Mesendoderm (in vitro differentiated cells): Measurements from ENCODE around the gene PLGRKT.
"Not testable (repeated sequence)": the region's sequence is repeated elsewhere in the genome, so short reads cannot be mapped to it uniquely, and the experiment has no call there.

Source experiments
- DNase-seq: peaks from one replicate; pipeline ENCODE4 v3.0.0; 2013
- H2AK5ac ChIP-seq: 2 replicates; pipeline ENCODE4 v1.6.1; 2013; ENCODE audit warnings: low read length, inconsistent platforms
- H2BK120ac ChIP-seq: 2 replicates; pipeline ENCODE4 v1.6.1; 2013; ENCODE audit warnings: low read depth, mild to moderate bottlenecking, low read length, moderate library complexity, mixed read lengths
- H2BK15ac ChIP-seq: replicated peaks from 2 replicates; pipeline ENCODE4 v1.6.1; 2013; ENCODE audit warnings: low read depth, mild to moderate bottlenecking, moderate library complexity
- H2BK5ac ChIP-seq: 2 replicates; pipeline ENCODE4 v1.6.1; 2013; ENCODE audit warnings: low read length, inconsistent platforms
- H3K18ac ChIP-seq: 2 replicates; pipeline ENCODE4 v1.6.1; 2013; ENCODE audit warnings: mild to moderate bottlenecking, low read length, mixed read lengths
- H3K23ac ChIP-seq: one replicate; pipeline ENCODE4 v1.6.1; 2013; ENCODE audit warnings: low read length
- H3K27ac ChIP-seq: 2 replicates; pipeline ENCODE4 v1.5.1; 2013; ENCODE audit warnings: low read depth, mild to moderate bottlenecking, inconsistent platforms, low read length, moderate library complexity
- H3K27me3 ChIP-seq: 2 replicates; pipeline ENCODE4 v1.6.1; 2013; ENCODE audit warnings: low read length, control low read depth, mild to moderate bottlenecking, inconsistent platforms; ENCODE audit not compliant: insufficient read depth, poor library complexity
- H3K36me3 ChIP-seq: 2 replicates; pipeline ENCODE4 v1.6.1; 2013; ENCODE audit warnings: low read length, inconsistent platforms; ENCODE audit not compliant: control insufficient read depth, insufficient read depth
- H3K4ac ChIP-seq: one replicate; pipeline ENCODE4 v1.6.1; 2013; ENCODE audit warnings: low read depth, mild to moderate bottlenecking, low read length, moderate library complexity
- H3K4me1 ChIP-seq: 2 replicates; pipeline ENCODE4 v1.6.1; 2013; ENCODE audit warnings: low read depth, low read length, inconsistent platforms; ENCODE audit not compliant: control insufficient read depth
- H3K4me2 ChIP-seq: 2 replicates; pipeline ENCODE4 v1.6.1; 2013; ENCODE audit warnings: low read length
- H3K4me3 ChIP-seq: 2 replicates; pipeline ENCODE4 v1.5.1; 2013; ENCODE audit warnings: mild to moderate bottlenecking, low read length
- H3K56ac ChIP-seq: one replicate; pipeline ENCODE4 v1.6.1; 2013; ENCODE audit warnings: low read length
- H3K79me1 ChIP-seq: 2 replicates; pipeline ENCODE4 v1.6.1; 2013; ENCODE audit warnings: low read length, inconsistent platforms
- H3K79me2 ChIP-seq: 2 replicates; pipeline ENCODE4 v1.6.1; 2013; ENCODE audit warnings: mild to moderate bottlenecking, low read length; ENCODE audit not compliant: control insufficient read depth, insufficient read depth
- H3K9ac ChIP-seq: 2 replicates; pipeline ENCODE4 v1.6.1; 2013; ENCODE audit warnings: low read length, inconsistent platforms
- H4K5ac ChIP-seq: one replicate; pipeline ENCODE4 v1.6.1; 2013; ENCODE audit warnings: low read length
- H4K8ac ChIP-seq: one replicate; pipeline ENCODE4 v1.6.1; 2013; ENCODE audit warnings: low read depth, mild to moderate bottlenecking, control low read depth, low read length, moderate library complexity
- WGBS: extraction: QIAGEN DNeasy Blood & Tissue Kit; methylation state at CpG from one replicate; pipeline ENCODE4 v1.1.7; 2013; ENCODE audit warnings: low lambda C conversion rate, missing lambda C conversion rate; ENCODE audit not compliant: insufficient coverage; ENCODE audit errors: extremely low coverage; 5-methylcytosine and 5-hydroxymethylcytosine counted together

Gene PLGRKT

DNA sequence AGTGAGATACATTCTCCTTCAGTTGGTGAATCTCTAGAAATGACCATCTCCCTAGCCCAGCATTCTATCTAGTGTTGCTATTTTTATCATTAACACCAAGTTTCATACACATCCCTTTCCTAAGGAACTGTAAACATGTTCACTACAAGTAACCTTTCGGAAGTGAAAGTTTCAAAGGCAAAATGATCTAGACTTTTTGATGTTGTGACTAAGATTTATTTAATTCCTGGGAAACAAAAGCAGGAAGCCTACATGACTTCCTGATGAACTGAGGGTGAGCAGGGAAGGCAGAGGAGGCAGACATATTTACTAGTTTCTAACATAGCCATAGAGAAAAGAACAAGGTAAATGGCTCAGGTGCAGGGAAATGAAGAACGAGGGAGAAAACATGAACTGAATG lies 43.7 kb downstream of the PLGRKT start:
- H3K9ac ChIP-seq, H3K23ac ChIP-seq, H3K79me2 ChIP-seq, H2BK5ac ChIP-seq, H3K4me3 ChIP-seq, H2BK15ac ChIP-seq, H3K27me3 ChIP-seq, H3K4me1 ChIP-seq, H3K18ac ChIP-seq, DNase-seq, H3K4ac ChIP-seq, H4K5ac ChIP-seq, H3K27ac ChIP-seq, H3K79me1 ChIP-seq, H3K4me2 ChIP-seq, H3K56ac ChIP-seq, H4K8ac ChIP-seq, H2BK120ac ChIP-seq, H3K36me3 ChIP-seq, H2AK5ac ChIP-seq: not testable (repeated sequence)
- WGBS, result no CpG with 5 or more reads among the region's 2 CpGs

- no peaks in the 10 kb centered on the region for H3K79me1 ChIP-seq
- no CpG with 5 or more reads among the region's 2 CpGs for WGBS
- H2BK5ac ChIP-seq, result no peak overlapping the region
Observed at GRCh38 chr9:5393497-5393896, 44.2 kb downstream of the PLGRKT start.

DNA sequence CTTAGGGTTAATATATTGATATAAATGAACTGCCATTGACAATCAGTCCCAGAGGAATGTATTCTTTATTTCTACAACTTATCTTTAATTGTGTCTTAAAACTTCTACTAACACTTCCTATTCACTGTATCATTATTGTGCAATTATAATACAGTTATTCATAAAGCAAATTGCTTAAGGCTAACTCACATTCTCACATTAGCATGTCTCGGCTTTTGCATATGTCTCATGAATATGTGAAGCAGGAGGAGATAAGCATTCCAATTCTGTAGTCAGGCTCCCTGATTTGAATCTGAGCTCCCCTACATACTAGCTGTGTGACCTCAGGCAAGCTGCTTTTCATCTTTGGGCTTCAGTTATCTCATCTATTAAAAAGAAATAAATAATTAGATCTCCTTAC lies 45.4 kb downstream of the PLGRKT start:
- peak; percentile 37 for DNase-seq
- H3K9ac ChIP-seq, result no peak overlapping the region
- H3K79me1 ChIP-seq, result no peaks in the 10 kb centered on the region
- no peaks in the 10 kb centered on the region for H3K36me3 ChIP-seq
- H3K27ac ChIP-seq, result no peak overlapping the region
- no peak overlapping the region for H4K8ac ChIP-seq
- no peak overlapping the region for H3K23ac ChIP-seq
- WGBS, result no CpG with 5 or more reads among the region's 1 CpG
- H3K79me2 ChIP-seq, result no peaks in the 10 kb centered on the region
- no peak overlapping the region for H3K18ac ChIP-seq
- H2AK5ac ChIP-seq, result no peak overlapping the region
- H3K27me3 ChIP-seq, result no peaks in the 10 kb centered on the region
- H3K4me2 ChIP-seq, result no peak overlapping the region
- H2BK120ac ChIP-seq, result no peak overlapping the region
- H3K4me1 ChIP-seq, result no peaks in the 10 kb centered on the region
- H3K56ac ChIP-seq, result no peak overlapping the region
- no peak overlapping the region for H2BK5ac ChIP-seq
- no peak overlapping the region for H3K4me3 ChIP-seq
- no peak overlapping the region for H2BK15ac ChIP-seq
- H3K4ac ChIP-seq, result no peak overlapping the region
- H4K5ac ChIP-seq, result no peak overlapping the region

More at GRCh38 chr9:5393497-5393896, 44.2 kb downstream of the PLGRKT start:
- H3K79me2 ChIP-seq, result no peaks in the 10 kb centered on the region
- DNase-seq, result no peak
- no peaks in the 10 kb centered on the region for H3K27me3 ChIP-seq
- H2AK5ac ChIP-seq, result no peak overlapping the region
- no peak overlapping the region for H3K4me3 ChIP-seq
- H4K8ac ChIP-seq, result no peak overlapping the region
- no peaks in the 10 kb centered on the region for H3K36me3 ChIP-seq
- H3K4ac ChIP-seq, result no peak overlapping the region
- no peak overlapping the region for H3K9ac ChIP-seq
- H3K56ac ChIP-seq, result no peak overlapping the region
- no peak overlapping the region for H2BK15ac ChIP-seq
- no peaks in the 10 kb centered on the region for H3K4me1 ChIP-seq
- no peak overlapping the region for H3K4me2 ChIP-seq
- no peak overlapping the region for H3K18ac ChIP-seq
- no peak overlapping the region for H2BK120ac ChIP-seq
- H3K23ac ChIP-seq, result no peak overlapping the region
- no peak overlapping the region for H3K27ac ChIP-seq
- no peak overlapping the region for H4K5ac ChIP-seq

DNA sequence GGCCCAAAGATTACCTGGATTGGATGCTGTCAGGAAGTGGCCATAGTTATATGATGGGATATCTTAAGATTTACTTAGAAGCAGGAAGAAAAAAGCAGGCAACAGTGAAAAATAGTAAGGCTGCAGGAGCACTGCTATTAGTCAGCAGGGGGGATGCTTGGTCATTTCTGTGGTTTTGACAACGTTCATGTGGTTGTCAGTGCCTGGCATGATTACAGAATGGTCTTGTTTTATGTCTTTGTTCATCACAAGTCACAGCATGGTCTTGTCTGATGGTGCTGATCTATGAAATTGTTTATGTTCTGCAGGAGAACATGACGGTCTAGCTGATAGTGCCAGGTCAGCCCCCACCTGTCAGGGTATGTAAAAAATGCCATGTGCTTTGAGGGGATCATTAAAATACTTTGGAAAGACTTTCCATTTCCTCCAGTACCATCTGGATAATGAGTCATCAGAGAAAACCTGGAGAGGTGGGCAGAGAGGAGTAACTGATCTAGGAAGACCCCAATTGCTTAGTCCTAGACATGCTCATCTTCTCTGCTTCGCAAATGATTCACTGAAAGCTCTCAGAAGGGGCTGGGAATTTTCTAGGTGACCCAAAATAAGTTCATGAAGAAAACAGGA lies 48.5 kb downstream of the PLGRKT start:
- no peak overlapping the region for H4K5ac ChIP-seq
- no peaks in the 10 kb centered on the region for H3K4me1 ChIP-seq
- H3K79me2 ChIP-seq, result no peaks in the 10 kb centered on the region
- H3K36me3 ChIP-seq, result no peaks in the 10 kb centered on the region
- no peak overlapping the region for H3K18ac ChIP-seq
- no peak overlapping the region for H4K8ac ChIP-seq
- no peak overlapping the region for H3K56ac ChIP-seq
- DNase-seq, result no peak
- no peak overlapping the region for H3K4ac ChIP-seq
- H3K27ac ChIP-seq, result no peak overlapping the region
- H3K23ac ChIP-seq, result no peak overlapping the region
- no CpG with 5 or more reads among the region's 3 CpGs for WGBS
- no peak overlapping the region for H2BK5ac ChIP-seq
- no peak overlapping the region for H3K4me3 ChIP-seq
- no peak overlapping the region for H3K9ac ChIP-seq
- no peaks in the 10 kb centered on the region for H3K27me3 ChIP-seq
- H3K4me2 ChIP-seq, result no peak overlapping the region
- no peak overlapping the region for H2BK120ac ChIP-seq
- no peak overlapping the region for H2AK5ac ChIP-seq
- no peak overlapping the region for H2BK15ac ChIP-seq
- H3K79me1 ChIP-seq, result no peaks in the 10 kb centered on the region

DNA sequence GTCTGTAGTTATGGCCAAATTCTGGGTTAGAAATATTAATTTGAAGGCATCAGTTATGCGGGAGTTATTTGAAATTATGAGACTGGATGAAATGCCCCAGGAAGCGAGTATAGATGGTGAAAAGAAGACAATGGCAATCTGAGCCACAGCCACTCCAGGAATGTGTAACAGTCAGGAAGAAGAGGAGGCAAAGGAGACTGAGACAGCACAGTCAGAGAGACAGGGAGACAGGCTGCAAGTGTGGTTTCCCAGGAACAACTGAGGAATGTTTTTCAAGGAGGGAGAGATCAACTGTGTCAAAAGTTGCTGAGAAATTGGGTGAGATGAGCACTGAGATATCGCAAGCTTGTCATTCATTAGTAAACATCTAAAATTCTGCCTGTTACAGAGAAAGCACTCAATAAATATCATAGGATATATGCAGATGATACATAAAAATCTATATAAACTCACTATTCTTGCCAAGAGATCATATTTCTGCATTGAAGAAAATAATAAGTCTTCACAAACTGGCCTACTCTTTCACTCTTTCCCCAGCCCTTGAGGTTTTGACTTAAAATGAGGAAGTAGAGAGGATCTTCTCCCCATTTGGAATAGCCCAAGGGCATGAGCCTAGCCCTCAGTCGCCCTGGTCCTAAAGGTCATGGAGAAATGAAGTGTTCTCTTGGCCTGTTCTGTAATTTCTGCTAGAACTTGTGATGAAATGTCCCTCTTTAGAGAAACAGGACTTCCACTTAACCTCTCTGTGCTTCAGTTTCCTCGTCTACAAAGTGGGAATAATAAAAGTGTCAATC lies 49.5 kb downstream of the PLGRKT start:
- H2BK5ac ChIP-seq, result no peak overlapping the region
- no peak overlapping the region for H3K23ac ChIP-seq
- peak; percentile 29 for DNase-seq
- no peaks in the 10 kb centered on the region for H3K79me2 ChIP-seq
- no peaks in the 10 kb centered on the region for H3K4me1 ChIP-seq
- no peak overlapping the region for H2BK15ac ChIP-seq
- H3K4me2 ChIP-seq, result no peak overlapping the region
- H4K8ac ChIP-seq, result no peak overlapping the region
- H3K4me3 ChIP-seq, result no peak overlapping the region
- H3K79me1 ChIP-seq, result no peaks in the 10 kb centered on the region
- H2BK120ac ChIP-seq, result no peak overlapping the region
- no peak overlapping the region for H3K4ac ChIP-seq
- no CpG with 5 or more reads among the region's 5 CpGs for WGBS
- H3K9ac ChIP-seq, result no peak overlapping the region
- no peak overlapping the region for H3K18ac ChIP-seq
- no peaks in the 10 kb centered on the region for H3K36me3 ChIP-seq
- H3K27me3 ChIP-seq, result no peaks in the 10 kb centered on the region
- no peak overlapping the region for H2AK5ac ChIP-seq
- no peak overlapping the region for H3K27ac ChIP-seq
- no peak overlapping the region for H4K5ac ChIP-seq
- H3K56ac ChIP-seq, result no peak overlapping the region

GRCh38 chr9:5384436-5384835 lies 53.3 kb downstream of the PLGRKT start:
- H4K5ac ChIP-seq, result no peak overlapping the region
- no peak overlapping the region for H2AK5ac ChIP-seq
- H3K27ac ChIP-seq, result no peak overlapping the region
- H3K4me2 ChIP-seq, result no peak overlapping the region
- no peak overlapping the region for H3K23ac ChIP-seq
- no peak overlapping the region for H3K56ac ChIP-seq
- no peak overlapping the region for H2BK5ac ChIP-seq
- H2BK120ac ChIP-seq, result no peak overlapping the region
- no peaks in the 10 kb centered on the region for H3K27me3 ChIP-seq
- no peaks in the 10 kb centered on the region for H3K4me1 ChIP-seq
- H3K4ac ChIP-seq, result no peak overlapping the region
- H3K18ac ChIP-seq, result no peak overlapping the region
- no peak overlapping the region for H4K8ac ChIP-seq
- no peaks in the 10 kb centered on the region for H3K79me2 ChIP-seq
- DNase-seq, result no peak
- no peak overlapping the region for H3K9ac ChIP-seq
- H3K4me3 ChIP-seq, result no peak overlapping the region
- no peaks in the 10 kb centered on the region for H3K36me3 ChIP-seq
- no peak overlapping the region for H2BK15ac ChIP-seq
- H3K79me1 ChIP-seq, result no peaks in the 10 kb centered on the region
